ENCODE results near the gene PRKG2. TPM values are rescaled to one million over a fixed set of nuclear protein-coding genes. Genes with fewer than 3 reads are reported as not detected.

Gene PRKG2
- polyA plus RNA-seq, 1 of the 3 experiments (the other 2 are of a cell fraction): not detected

DNA sequence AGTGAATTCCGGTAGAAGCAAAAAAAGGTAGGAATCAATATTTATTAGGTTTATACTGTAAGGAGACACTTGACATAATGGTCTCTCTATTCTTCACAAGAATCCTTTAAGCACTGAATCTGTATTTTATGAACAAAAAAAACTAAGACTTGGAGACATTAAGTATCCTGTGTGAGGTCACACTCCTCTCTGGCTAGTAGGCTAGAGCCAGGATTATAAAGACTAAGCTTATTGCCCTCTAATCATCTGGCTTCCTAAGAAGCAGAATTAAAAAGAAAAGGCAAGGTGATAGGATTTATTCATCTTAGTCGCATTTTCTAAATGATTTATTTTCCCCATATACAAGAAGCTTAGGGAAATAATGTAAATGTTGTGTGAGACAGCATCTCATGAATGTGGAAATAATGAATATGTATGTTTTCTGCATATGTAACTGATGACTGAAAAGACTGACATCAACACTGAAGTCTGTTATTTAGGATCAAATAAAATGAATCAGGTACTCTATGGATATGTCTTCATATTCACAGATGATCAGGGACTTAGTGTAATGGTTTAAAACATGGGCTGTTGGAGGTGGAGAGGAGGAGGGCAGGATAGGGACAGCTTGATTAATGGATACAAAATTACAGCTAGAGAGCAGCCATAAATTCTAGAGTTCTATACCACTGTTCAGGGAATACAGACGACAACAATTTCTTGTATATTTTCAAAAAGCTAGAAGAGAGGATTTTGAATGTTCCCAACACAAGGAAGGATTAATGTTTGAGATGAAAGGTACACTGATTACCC, 30.4 kb upstream of the PRKG2 start (continued):
- TF ChIP-seq RXRA (IDR thresholded peaks at IDR 0.05; ENCODE audit: borderline replicate concordance, low read depth): no peak

DNA sequence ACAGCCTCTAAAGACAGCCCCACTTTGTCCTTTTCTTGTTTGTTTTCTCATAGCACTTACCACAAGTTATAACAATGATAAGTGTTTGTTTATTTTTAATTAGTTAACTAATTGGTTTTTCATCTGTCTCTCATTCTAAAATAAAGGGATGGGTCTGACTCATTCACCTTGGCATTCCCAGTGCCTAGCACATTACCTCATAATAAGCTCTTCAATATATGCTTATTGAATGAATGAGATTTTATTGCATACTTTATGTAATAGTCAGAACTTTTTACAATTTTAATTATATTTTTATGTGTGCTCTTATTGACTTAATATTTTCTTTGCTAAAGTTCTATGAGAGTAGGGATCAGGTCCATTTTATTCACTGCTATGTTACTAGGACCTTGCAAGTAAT, 22.8 kb upstream of the PRKG2 start:
- H3K9me2 ChIP-seq: no peaks in the 10 kb centered on the region
- no peaks in the 10 kb centered on the region for H3K4me1 ChIP-seq (ENCODE audit: control insufficient read depth in 1 of 2, insufficient read depth in 2 of 2, low read depth in 1 of 2, low read length in 1 of 2)
- no peaks in the 10 kb centered on the region for H3K9me3 ChIP-seq
- no peaks in the 10 kb centered on the region for H3K36me3 ChIP-seq (replicated peaks in 1 of 2; ENCODE audit: control insufficient read depth in 1 of 2, insufficient read depth in 2 of 2, low read length in 1 of 2)
- no peak overlapping the region for H3K4me3 ChIP-seq (ENCODE audit: low read depth in 2 of 2, low read length in 1 of 2)
- no peaks in the 10 kb centered on the region for H3K79me2 ChIP-seq (ENCODE audit: insufficient read depth)
- CTCF ChIA-PET: no interaction called here
- H3F3A ChIP-seq (replicated peaks; ENCODE audit: insufficient read depth): no peaks in the 10 kb centered on the region
- DNase-seq: no peak
- no peak overlapping the region for H3K9ac ChIP-seq
- POLR2A ChIA-PET: no interaction called here
- TF ChIP-seq, protein P1, sequence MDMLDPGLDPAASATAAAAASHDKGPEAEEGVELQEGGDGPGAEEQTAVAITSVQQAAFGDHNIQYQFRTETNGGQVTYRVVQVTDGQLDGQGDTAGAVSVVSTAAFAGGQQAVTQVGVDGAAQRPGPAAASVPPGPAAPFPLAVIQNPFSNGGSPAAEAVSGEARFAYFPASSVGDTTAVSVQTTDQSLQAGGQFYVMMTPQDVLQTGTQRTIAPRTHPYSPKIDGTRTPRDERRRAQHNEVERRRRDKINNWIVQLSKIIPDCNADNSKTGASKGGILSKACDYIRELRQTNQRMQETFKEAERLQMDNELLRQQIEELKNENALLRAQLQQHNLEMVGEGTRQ (IDR thresholded peaks at IDR 0.05; ENCODE audit: borderline replicate concordance, low read depth, low read length): no peak
- TF ChIP-seq GATA2 (CRISPR knock-in tag; IDR thresholded peaks at IDR 0.05) (no peak), CHD2 (IDR thresholded peaks at IDR 0.05; ENCODE audit: low read length, partially characterized antibody) (no peak), FOXM1 (IDR thresholded peaks at IDR 0.05; ENCODE audit: low read depth) (no peak), RFX5 (IDR thresholded peaks at IDR 0.05; ENCODE audit: low read length) (no peak)
- TF ChIP-seq, protein P2, sequence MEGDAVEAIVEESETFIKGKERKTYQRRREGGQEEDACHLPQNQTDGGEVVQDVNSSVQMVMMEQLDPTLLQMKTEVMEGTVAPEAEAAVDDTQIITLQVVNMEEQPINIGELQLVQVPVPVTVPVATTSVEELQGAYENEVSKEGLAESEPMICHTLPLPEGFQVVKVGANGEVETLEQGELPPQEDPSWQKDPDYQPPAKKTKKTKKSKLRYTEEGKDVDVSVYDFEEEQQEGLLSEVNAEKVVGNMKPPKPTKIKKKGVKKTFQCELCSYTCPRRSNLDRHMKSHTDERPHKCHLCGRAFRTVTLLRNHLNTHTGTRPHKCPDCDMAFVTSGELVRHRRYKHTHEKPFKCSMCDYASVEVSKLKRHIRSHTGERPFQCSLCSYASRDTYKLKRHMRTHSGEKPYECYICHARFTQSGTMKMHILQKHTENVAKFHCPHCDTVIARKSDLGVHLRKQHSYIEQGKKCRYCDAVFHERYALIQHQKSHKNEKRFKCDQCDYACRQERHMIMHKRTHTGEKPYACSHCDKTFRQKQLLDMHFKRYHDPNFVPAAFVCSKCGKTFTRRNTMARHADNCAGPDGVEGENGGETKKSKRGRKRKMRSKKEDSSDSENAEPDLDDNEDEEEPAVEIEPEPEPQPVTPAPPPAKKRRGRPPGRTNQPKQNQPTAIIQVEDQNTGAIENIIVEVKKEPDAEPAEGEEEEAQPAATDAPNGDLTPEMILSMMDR (IDR thresholded peaks at IDR 0.05): no peak
- H3K27ac ChIP-seq (ENCODE audit: low read depth in 2 of 2, low read length in 1 of 2): no peak overlapping the region
- peaks cover 10% of the 10 kb centered on the region; the same call in 1 of the 2 replicates for H3K27me3 ChIP-seq (ENCODE audit: insufficient read depth)
- no peaks in the 10 kb centered on the region for H4K20me1 ChIP-seq (ENCODE audit: insufficient read depth)
- no peak overlapping the region for H2AFZ ChIP-seq (ENCODE audit: low read depth)
- no peak overlapping the region for H3K4me2 ChIP-seq

DNA sequence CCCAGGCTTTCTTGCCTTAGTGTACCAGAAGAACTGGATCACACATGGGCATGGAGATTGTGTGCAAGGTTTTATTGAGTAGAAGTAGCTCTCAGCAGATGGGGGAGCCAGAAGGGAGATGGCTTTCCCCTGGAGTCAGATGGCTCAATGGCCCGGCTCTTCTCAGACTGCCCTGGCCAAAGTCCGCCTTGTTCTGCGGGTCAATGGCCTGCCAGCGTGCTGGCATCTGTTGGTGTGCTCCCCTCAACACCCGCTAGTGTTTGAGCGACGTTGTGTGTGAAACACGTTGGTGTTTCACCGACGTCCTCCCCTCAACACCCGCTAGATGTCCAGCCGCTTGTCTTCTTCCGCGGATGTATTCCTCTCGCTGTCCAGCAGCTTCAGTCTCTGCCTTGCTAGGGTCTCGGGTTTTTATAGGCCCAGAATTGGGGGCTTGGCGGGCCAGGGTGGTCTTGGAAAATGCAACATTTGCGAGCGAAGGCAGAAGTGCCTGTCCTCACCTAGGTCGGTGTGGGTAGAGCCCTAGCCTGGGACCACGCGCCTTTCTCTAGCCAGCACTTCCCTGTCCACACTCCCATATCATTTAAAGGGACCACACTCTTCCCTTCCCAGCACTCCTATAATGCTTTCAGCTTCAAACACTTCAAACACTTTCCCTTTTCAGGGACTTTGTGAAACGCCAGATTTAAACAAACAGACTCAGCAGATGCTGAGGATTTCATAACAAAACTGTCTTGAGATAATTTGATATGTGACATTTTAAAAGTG, 21.1 kb upstream of the PRKG2 start:
- no peak overlapping the region for H3K9ac ChIP-seq
- H3K27ac ChIP-seq (ENCODE audit: low read depth in 2 of 2, low read length in 1 of 2): no peak overlapping the region
- H3K9me3 ChIP-seq: no peaks in the 10 kb centered on the region
- no peak for DNase-seq
- peak overlapping the region; percentile 73 for H3K4me2 ChIP-seq
- no peaks in the 10 kb centered on the region for H4K20me1 ChIP-seq (ENCODE audit: insufficient read depth)
- CTCF ChIA-PET: no interaction called here
- H3K79me2 ChIP-seq (ENCODE audit: insufficient read depth): no peaks in the 10 kb centered on the region
- peaks cover 10% of the 10 kb centered on the region; the same call in 1 of the 2 replicates for H3K27me3 ChIP-seq (ENCODE audit: insufficient read depth)
- no peaks in the 10 kb centered on the region for H3K9me2 ChIP-seq
- H3K4me3 ChIP-seq (ENCODE audit: low read depth in 2 of 2, low read length in 1 of 2): peak overlapping the region; percentile 12 to 49; a peak in 2 of 4 replicates
- TF ChIP-seq RCOR1 (IDR thresholded peaks at IDR 0.05; ENCODE audit: low read length): no peak
- TF ChIP-seq, protein P3, sequence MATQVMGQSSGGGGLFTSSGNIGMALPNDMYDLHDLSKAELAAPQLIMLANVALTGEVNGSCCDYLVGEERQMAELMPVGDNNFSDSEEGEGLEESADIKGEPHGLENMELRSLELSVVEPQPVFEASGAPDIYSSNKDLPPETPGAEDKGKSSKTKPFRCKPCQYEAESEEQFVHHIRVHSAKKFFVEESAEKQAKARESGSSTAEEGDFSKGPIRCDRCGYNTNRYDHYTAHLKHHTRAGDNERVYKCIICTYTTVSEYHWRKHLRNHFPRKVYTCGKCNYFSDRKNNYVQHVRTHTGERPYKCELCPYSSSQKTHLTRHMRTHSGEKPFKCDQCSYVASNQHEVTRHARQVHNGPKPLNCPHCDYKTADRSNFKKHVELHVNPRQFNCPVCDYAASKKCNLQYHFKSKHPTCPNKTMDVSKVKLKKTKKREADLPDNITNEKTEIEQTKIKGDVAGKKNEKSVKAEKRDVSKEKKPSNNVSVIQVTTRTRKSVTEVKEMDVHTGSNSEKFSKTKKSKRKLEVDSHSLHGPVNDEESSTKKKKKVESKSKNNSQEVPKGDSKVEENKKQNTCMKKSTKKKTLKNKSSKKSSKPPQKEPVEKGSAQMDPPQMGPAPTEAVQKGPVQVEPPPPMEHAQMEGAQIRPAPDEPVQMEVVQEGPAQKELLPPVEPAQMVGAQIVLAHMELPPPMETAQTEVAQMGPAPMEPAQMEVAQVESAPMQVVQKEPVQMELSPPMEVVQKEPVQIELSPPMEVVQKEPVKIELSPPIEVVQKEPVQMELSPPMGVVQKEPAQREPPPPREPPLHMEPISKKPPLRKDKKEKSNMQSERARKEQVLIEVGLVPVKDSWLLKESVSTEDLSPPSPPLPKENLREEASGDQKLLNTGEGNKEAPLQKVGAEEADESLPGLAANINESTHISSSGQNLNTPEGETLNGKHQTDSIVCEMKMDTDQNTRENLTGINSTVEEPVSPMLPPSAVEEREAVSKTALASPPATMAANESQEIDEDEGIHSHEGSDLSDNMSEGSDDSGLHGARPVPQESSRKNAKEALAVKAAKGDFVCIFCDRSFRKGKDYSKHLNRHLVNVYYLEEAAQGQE (IDR thresholded peaks at IDR 0.05; ENCODE audit: low read depth, low read length): peak; percentile 81
- POLR2A ChIA-PET: no interaction called here
- H3K4me1 ChIP-seq (ENCODE audit: control insufficient read depth in 1 of 2, insufficient read depth in 2 of 2, low read depth in 1 of 2, low read length in 1 of 2): no peaks in the 10 kb centered on the region
- WGBS (ENCODE audit: low lambda C conversion rate): 8% methylated on average over 18 of the region's 23 CpGs
- no peaks in the 10 kb centered on the region for H3F3A ChIP-seq (replicated peaks; ENCODE audit: insufficient read depth)
- H3K36me3 ChIP-seq (replicated peaks in 1 of 2; ENCODE audit: control insufficient read depth in 1 of 2, insufficient read depth in 2 of 2, low read length in 1 of 2): no peaks in the 10 kb centered on the region
- no peak overlapping the region for H2AFZ ChIP-seq (ENCODE audit: low read depth)
